ENCODE results near the gene FAM20C. TPM values are rescaled to one million over a fixed set of nuclear protein-coding genes. Genes with fewer than 3 reads are reported as not detected.

FAM20C gene
- total RNA-seq, 2 experiments from 2014 or later: 1.3 to 1.7 TPM

DNA sequence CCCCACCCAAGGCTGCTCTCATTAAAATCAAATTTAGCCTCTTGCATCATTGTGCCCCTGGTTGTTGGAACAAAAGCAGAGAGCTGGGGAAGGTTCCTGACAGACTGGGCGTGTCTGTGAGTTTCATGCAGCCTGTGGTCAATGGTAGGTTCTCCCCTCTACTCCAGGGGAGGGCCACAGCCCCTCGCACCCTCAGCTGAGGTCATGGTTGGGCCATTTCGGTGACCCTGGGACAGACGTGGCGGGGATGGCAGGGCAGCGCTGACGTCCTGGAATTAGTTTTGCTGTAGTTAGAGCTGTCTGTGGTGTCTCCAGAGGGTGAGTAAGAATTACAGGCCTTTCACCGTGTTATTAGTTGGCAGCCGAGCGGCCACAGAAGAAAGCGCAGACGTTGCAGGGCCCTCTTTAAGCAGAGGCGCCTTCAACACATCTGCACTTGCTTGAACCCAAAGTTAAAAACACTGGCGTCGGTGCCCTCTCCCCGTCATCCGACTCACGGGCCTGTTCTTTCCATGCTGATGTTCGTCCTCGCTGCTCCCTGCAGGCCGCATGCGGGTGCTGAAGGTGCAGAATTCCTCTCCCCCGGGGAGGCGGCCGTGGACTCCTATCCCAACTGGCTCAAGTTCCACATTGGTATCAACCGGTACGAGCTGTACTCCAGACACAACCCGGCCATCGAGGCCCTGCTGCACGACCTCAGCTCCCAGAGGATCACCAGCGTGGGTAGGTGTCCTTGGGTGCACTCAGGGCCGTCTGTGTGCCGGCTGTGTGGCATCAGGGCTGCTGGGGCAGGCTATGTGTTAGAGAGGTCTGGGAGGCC is 2.8 kb downstream of the FAM20C start:
- no peak overlapping the region for H3K27ac ChIP-seq (ENCODE audit: low read depth in 1 of 2, low read length in 2 of 2)
- intact Hi-C loops (cut with DNase I, micrococcal nuclease): no loop called here
- H3K4me3 Mint-ChIP-seq: peak overlapping the region; percentile 30
- no peak for TF ChIP-seq CTCF (IDR thresholded peaks at IDR 0.05)
- ChIA-PET POLR2A (no interaction called here), CTCF (no interaction called here)
- H3K27me3 Mint-ChIP-seq: peaks cover 48% of the 10 kb centered on the region
- no peak for DNase-seq
- peaks cover 4% of the 10 kb centered on the region for H3K4me1 Mint-ChIP-seq (ENCODE audit: low read depth)
- no peak overlapping the region for H3K27ac Mint-ChIP-seq
- peaks cover 0 to 17% of the 10 kb centered on the region in 2 experiments for H3K9me3 ChIP-seq (ENCODE audit: control insufficient read depth in 1 of 2, insufficient read depth in 1 of 2, low read length in 2 of 2)
- H3K9me3 Mint-ChIP-seq: no peaks in the 10 kb centered on the region
- peaks cover 13% of the 10 kb centered on the region for H3K4me1 ChIP-seq (ENCODE audit: insufficient read depth, low read length)
- ATAC-seq (ENCODE audit: poor library complexity): no peak
- H3K27me3 ChIP-seq (ENCODE audit: control insufficient read depth in 1 of 2, insufficient read depth in 2 of 2, low read length in 2 of 2): peaks cover 28 to 31% of the 10 kb centered on the region in 2 experiments
- no peaks in the 10 kb centered on the region for H3K36me3 Mint-ChIP-seq (ENCODE audit: low read depth)
- no peak overlapping the region for H3K4me3 ChIP-seq (ENCODE audit: low read length)
- no peaks in the 10 kb centered on the region for H3K36me3 ChIP-seq (ENCODE audit: insufficient read depth, low read length)

GRCh38 chr7:195830-196128 is 3.4 kb downstream of the FAM20C start:
- Histone ChIP-seq H3K4me3 (ENCODE audit: low read length) (no peak overlapping the region), H3K27ac (ENCODE audit: low read depth in 1 of 2, low read length in 2 of 2) (no peak overlapping the region), H3K4me1 (ENCODE audit: insufficient read depth, low read length) (peaks cover 13% of the 10 kb centered on the region), H3K27me3 (ENCODE audit: control insufficient read depth in 1 of 2, insufficient read depth in 2 of 2, low read length in 2 of 2) (peaks cover 24 to 26% of the 10 kb centered on the region in 2 experiments), H3K9me3 (ENCODE audit: control insufficient read depth in 1 of 2, insufficient read depth in 1 of 2, low read length in 2 of 2) (peaks cover 0 to 15% of the 10 kb centered on the region in 2 experiments), H3K36me3 (ENCODE audit: insufficient read depth, low read length) (no peaks in the 10 kb centered on the region)
- DNase-seq (no peak), ATAC-seq (ENCODE audit: poor library complexity) (no peak)
- H3K36me3 Mint-ChIP-seq (ENCODE audit: low read depth): no peaks in the 10 kb centered on the region
- intact Hi-C loops (cut with DNase I, micrococcal nuclease): no loop called here
- peaks cover 43% of the 10 kb centered on the region for H3K27me3 Mint-ChIP-seq
- H3K4me3 Mint-ChIP-seq: no peak overlapping the region
- no peak overlapping the region for H3K27ac Mint-ChIP-seq
- no peak for TF ChIP-seq CTCF (IDR thresholded peaks at IDR 0.05)
- ChIA-PET POLR2A (no interaction called here), CTCF (no interaction called here)
- peaks cover 4% of the 10 kb centered on the region for H3K4me1 Mint-ChIP-seq (ENCODE audit: low read depth)
- no peaks in the 10 kb centered on the region for H3K9me3 Mint-ChIP-seq

DNA sequence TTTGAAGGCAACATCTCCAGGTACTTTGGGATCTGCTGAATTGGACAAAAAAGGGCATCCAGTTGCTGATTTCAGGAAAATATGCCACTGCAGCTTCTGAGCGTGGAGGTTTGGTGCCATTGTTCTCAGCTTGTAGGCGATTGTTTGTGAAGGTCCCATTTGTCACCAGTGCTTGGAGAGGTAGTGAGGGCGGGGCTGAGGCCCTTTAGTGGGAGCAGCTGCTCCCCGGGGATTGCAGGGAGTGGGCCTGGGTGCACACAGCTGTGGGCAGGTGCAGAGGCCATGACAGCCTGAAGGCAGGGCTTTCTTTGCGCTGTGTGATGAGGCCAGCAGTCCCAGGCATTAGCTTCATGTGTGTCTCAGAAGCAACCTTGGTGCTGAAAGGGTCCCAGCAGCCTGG is 3.9 kb downstream of the FAM20C start:
- H3K27me3 ChIP-seq (ENCODE audit: control insufficient read depth in 1 of 2, insufficient read depth in 2 of 2, low read length in 2 of 2): peaks cover 19 to 21% of the 10 kb centered on the region in 2 experiments
- DNase-seq (no peak), ATAC-seq (ENCODE audit: poor library complexity) (no peak)
- ChIA-PET CTCF (no interaction called here), POLR2A (no interaction called here)
- no peaks in the 10 kb centered on the region for H3K36me3 ChIP-seq (ENCODE audit: insufficient read depth, low read length)
- intact Hi-C loops (cut with DNase I, micrococcal nuclease): no loop called here
- no peak for TF ChIP-seq CTCF (IDR thresholded peaks at IDR 0.05)
- H3K27ac ChIP-seq (ENCODE audit: low read depth in 1 of 2, low read length in 2 of 2): no peak overlapping the region
- no peak overlapping the region for H3K4me3 Mint-ChIP-seq
- H3K27me3 Mint-ChIP-seq: peaks cover 38% of the 10 kb centered on the region
- H3K36me3 Mint-ChIP-seq (ENCODE audit: low read depth): no peaks in the 10 kb centered on the region
- peaks cover 9% of the 10 kb centered on the region for H3K4me1 ChIP-seq (ENCODE audit: insufficient read depth, low read length)
- peaks cover 0 to 10% of the 10 kb centered on the region in 2 experiments for H3K9me3 ChIP-seq (ENCODE audit: control insufficient read depth in 1 of 2, insufficient read depth in 1 of 2, low read length in 2 of 2)
- no peak overlapping the region for H3K27ac Mint-ChIP-seq
- H3K4me1 Mint-ChIP-seq (ENCODE audit: low read depth): peaks cover 4% of the 10 kb centered on the region
- no peak overlapping the region for H3K4me3 ChIP-seq (ENCODE audit: low read length)
- H3K9me3 Mint-ChIP-seq: no peaks in the 10 kb centered on the region

Measured in CD4-positive, alpha-beta T cell (primary cell).